Neuron (in vitro differentiated cells): ENCODE measurements around the gene GPA33.

ENCODE experiments used
- H2AFZ ChIP-seq: one replicate; pipeline ENCODE4 v1.6.1; 2013; ENCODE audit warnings: low read depth, mild to moderate bottlenecking, inconsistent platforms, low read length, moderate library complexity
- H3K27me3 ChIP-seq: one replicate; pipeline ENCODE4 v1.6.1; 2013; ENCODE audit warnings: low read length; ENCODE audit not compliant: insufficient read depth
- H3K36me3 ChIP-seq: one replicate; pipeline ENCODE4 v1.6.1; 2013; ENCODE audit warnings: low read length; ENCODE audit not compliant: insufficient read depth
- H3K4me1 ChIP-seq: one replicate; pipeline ENCODE4 v1.6.1; 2013; ENCODE audit warnings: low read length; ENCODE audit not compliant: insufficient read depth
- H3K4me3 ChIP-seq: 2 replicates; pipeline ENCODE4 v1.5.1; 2013; ENCODE audit warnings: mild to moderate bottlenecking, low read length, moderate library complexity
- H3K9me3 ChIP-seq: one replicate; pipeline ENCODE4 v1.6.1; 2013; ENCODE audit warnings: low read length

GPA33 gene

DNA sequence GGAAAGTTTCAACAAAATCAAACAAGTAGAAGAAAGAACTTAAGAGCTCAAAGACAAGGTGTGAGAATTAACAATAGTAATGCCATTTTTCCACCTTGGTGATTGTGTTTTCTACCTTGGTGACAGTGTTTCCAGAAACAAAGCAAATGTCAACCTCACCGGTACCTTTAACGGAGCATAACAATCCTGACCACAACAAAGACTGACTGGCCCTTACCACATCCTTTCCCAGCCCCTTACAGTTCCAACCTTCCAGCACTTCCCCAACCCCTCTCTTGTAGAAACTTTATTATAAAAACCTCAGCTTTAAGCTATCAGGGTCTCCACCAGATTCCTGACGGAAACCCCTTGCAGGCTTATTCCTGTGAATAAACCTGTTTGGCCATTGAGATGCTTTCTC is 20.4 kb upstream of the GPA33 start:
- Histone ChIP-seq H2AFZ (no peak overlapping the region), H3K36me3 (no peaks in the 10 kb centered on the region), H3K4me1 (no peaks in the 10 kb centered on the region), H3K4me3 (no peak overlapping the region), H3K9me3 (peaks cover 3% of the 10 kb centered on the region), H3K27me3 (no peaks in the 10 kb centered on the region)

DNA sequence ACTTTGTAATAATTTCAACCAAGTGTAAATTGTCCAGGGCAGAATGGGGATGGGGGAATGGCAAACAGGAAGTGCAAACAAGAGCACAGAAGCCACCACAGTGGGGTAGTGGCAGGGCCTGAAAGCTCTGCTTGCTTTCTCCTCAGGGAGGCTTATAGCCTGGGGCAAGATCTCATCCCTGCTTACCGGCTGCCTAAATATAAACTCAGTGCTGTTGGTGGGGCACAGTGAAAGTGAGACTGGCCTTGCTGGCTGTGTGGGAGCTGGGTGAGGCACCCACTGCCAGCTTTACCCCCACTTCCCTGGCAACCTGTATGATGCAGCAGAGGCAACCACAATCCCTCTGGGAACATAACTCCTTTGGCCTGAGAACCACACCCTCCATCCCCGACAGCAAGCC is 18.9 kb upstream of the GPA33 start:
- Histone ChIP-seq H3K27me3 (peaks cover 8% of the 10 kb centered on the region), H3K4me1 (no peaks in the 10 kb centered on the region), H3K36me3 (no peaks in the 10 kb centered on the region), H3K4me3 (no peak overlapping the region), H3K9me3 (peaks cover 3% of the 10 kb centered on the region), H2AFZ (no peak overlapping the region)

DNA sequence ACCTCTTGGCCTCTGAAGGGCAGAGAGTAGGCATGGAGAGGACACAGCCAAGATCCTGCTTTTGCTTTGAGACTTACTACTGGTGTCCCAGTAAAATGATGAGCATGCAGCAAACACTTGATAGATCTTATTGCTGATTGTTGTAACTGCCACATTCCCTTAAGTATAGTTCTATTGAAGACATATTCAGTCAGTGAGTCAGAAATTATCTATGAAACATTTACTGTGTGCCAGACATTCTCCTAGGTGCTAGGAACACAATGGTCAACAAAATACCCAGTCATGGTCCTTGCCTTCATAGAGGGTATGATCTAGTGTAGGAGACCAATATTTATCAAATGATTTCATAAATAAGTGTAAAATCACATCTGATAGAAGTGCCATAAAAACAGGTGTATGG is 17.3 kb upstream of the GPA33 start:
- Histone ChIP-seq H2AFZ (no peak overlapping the region), H3K4me1 (no peaks in the 10 kb centered on the region)

DNA sequence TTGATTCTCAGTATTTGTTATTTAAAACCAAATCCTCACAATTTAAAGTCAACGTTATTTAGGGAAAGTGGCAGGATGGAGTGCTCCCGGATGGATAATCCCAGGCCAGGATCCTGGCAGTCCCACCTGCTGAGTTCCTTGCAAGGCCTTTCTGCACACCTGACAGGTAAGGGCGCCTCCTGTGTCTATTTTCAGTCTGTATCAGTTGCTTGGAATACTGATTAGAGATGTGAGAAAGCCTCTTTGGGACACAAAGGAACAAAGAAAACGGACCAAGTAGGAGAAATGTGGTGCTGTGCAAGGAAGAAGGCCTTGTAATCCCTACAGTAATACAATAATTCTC is 15.9 kb upstream of the GPA33 start:
- peaks cover 3% of the 10 kb centered on the region for H3K9me3 ChIP-seq

More for the DNA sequence above, 17.3 kb upstream of the GPA33 start:
- peaks cover 8% of the 10 kb centered on the region for H3K27me3 ChIP-seq
- H3K9me3 ChIP-seq = peaks cover 3% of the 10 kb centered on the region
- no peak overlapping the region for H3K4me3 ChIP-seq
- H3K36me3 ChIP-seq = no peaks in the 10 kb centered on the region

DNA sequence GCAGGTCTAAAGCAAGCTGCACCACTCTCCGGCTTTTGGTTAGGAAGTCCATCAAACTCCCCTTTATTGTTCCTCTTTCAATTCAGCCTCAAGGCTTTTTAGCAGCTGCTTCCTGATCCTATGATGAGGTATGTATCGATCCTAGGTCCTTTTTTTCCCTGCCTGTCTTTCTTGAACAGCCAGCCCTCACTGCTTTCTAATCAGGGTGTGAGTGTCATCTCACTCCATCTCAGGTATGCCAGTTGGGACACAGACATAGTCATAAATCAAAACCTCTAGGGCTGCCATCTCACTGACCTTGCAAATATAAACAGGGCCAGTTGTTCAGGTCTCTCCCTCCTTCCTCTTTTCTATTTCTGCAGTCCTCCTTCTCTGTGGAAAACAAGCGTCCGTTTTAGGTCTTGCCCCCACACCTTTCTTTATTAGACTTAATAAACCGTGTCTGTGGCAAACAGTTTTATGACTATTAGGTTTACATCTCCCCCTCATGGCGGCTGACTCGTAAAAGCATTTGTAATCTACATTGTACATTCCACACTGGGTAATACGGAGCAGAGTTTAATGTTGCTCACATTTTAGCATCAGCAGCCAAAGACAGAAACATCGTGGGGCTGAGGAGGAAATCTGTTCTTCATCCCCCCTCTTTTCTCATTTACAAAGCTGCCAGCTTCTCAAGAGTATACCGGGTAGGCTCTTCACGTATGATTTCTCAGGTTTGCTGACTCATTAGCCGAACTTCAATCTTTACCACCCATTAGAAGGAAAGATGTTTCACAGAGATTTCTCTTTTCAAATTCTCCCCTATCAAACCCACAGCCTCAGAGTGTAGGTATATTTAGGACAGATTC is 15.3 kb upstream of the GPA33 start:
- no peak overlapping the region for H2AFZ ChIP-seq
- H3K36me3 ChIP-seq = no peaks in the 10 kb centered on the region
- H3K4me1 ChIP-seq = no peaks in the 10 kb centered on the region
- H3K27me3 ChIP-seq = peaks cover 8% of the 10 kb centered on the region
- H3K4me3 ChIP-seq = no peak overlapping the region
- H3K9me3 ChIP-seq = peaks cover under 1% of the 10 kb centered on the region

More for the DNA sequence above, 15.9 kb upstream of the GPA33 start:
- Histone ChIP-seq H3K27me3 (peaks cover 8% of the 10 kb centered on the region), H3K4me1 (no peaks in the 10 kb centered on the region), H2AFZ (no peak overlapping the region), H3K4me3 (no peak overlapping the region), H3K36me3 (no peaks in the 10 kb centered on the region)

DNA sequence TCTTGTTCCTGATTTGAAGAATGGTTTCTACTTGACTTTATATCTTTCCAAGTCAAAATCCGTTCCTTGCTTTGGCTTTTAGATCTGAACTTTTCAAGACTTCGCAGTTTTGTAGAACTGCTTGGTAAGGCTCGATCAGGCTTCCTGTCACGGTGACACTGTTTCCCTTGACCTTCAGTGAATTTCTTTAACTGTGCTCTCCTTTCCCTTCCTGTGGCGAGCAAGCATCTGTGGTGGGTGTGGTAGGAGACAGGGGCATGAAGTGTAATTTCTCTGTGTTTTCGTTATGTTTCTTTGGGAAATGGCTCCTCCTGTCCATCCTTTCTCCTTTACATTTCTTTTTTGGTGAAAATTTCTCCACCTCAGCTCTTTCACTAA is 14.1 kb upstream of the GPA33 start:
- Histone ChIP-seq H3K36me3 (no peaks in the 10 kb centered on the region), H3K27me3 (peaks cover 8% of the 10 kb centered on the region), H3K9me3 (no peaks in the 10 kb centered on the region), H3K4me3 (no peak overlapping the region), H2AFZ (no peak overlapping the region), H3K4me1 (no peaks in the 10 kb centered on the region)

DNA sequence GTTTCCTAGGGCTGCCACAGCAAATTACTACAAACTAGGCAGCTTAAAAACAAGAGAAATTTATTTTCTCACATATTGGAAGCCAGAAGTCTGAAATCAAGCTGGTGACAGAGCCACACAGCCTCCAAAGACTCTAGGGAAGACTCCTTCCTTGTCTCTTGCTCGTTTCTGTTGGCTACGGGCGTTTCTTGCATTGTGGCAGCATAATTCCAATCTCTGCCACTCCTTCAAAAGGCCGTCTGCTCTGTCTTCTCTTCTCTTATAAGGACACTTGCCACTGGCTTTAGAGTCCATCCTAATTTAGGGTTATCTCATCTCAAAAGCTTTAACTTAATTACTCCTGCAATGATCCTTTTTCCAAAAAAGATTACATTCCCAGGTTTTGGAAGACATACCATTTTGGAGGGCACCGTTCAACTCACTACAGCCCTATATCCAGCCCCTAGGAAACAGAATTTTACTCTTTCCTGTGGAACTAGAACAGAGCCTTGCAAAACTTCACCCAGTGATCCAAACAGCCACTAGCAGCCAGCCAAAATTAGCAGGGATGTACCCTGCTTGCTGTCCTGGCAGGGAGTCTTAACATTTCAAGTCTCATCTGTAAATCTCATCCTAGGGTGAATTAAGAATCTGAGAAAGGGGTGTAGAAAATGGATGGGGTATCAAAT is 12.9 kb upstream of the GPA33 start:
- H3K4me3 ChIP-seq = no peak overlapping the region
- H3K4me1 ChIP-seq = no peaks in the 10 kb centered on the region
- H3K9me3 ChIP-seq = no peaks in the 10 kb centered on the region
- no peak overlapping the region for H2AFZ ChIP-seq
- peaks cover 8% of the 10 kb centered on the region for H3K27me3 ChIP-seq
- H3K36me3 ChIP-seq = no peaks in the 10 kb centered on the region

DNA sequence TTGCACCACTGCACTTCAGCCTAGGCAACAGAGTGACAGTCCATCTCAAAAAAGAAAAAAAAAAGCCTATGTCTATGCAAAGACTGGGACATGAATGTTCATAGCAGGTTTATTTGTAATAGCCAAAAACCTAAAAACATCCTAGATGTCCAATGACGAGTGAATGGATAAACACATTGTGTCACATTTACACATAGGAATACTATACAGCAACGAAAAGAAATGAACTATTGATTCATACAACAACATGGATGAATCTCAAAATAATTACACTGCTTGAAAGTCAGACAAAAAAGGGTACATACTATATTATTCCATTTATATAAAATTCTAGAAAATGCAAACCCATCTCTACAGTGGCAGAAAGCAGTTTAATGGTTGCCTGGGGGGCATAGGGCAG is 11.6 kb upstream of the GPA33 start:
- Histone ChIP-seq H3K27me3 (peaks cover 8% of the 10 kb centered on the region), H3K36me3 (no peaks in the 10 kb centered on the region), H3K4me3 (no peak overlapping the region), H3K9me3 (no peaks in the 10 kb centered on the region), H2AFZ (no peak overlapping the region), H3K4me1 (no peaks in the 10 kb centered on the region)

DNA sequence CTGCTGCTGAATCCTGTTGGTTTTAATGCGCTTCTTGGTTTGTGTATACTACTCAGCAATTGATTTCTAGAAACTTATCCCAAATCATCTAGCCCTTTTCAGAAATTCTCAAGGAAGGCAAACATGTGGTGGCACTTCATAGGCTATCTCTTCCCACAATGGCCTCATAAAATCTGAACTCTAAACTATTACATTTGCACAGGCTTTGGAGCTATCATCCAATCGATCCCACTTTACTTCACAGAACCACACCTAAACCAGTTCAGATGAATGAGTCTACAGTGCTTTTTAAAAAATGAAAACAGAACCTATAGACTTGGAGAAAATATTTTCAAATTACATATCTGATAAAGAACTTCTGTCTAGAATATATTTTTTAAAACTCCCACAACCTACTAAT is 10.6 kb upstream of the GPA33 start:
- Histone ChIP-seq H3K4me1 (no peaks in the 10 kb centered on the region), H3K27me3 (peaks cover 8% of the 10 kb centered on the region), H3K4me3 (no peak overlapping the region), H2AFZ (no peak overlapping the region), H3K9me3 (no peaks in the 10 kb centered on the region), H3K36me3 (no peaks in the 10 kb centered on the region)

DNA sequence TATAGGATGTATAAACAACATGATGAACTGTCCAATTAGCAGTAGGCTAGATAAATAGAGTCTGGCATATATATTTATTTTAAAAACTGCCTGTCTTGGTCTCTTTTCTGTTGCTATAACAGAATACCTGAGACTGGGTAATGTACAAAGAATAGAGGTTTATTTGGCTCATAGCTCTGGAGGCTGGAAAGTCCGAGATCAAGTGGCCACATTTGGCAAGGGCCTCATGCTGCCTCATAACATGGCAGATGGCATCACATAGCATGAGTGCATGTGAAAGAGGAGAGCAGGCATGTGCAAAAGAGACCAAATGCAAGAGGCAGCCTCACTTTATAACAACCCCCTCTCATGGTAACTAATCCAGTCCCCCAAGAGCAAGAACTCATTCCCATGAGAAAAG is 9.7 kb upstream of the GPA33 start:
- H3K9me3 ChIP-seq = no peaks in the 10 kb centered on the region
- no peak overlapping the region for H2AFZ ChIP-seq

DNA sequence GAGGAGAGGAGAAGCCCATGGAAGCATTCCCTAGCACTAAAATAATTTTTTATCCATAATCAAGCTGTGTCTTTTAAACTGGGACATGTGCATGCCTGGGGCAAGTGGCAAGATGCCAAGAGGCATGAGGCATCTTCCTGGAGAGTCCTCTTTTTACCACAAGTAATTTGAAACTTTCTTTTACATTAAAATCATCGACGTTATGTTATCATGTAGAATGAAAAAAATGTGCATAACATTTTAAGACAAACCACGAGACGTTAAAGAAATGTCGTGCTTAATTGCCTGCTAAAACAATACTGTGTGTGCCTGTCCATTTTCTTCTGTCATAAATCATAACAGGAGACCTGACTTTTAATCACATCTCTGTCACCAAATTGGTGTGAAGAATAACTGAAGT is 5.2 kb upstream of the GPA33 start:
- Histone ChIP-seq H3K27me3 (no peaks in the 10 kb centered on the region), H3K4me3 (no peak overlapping the region), H3K4me1 (no peaks in the 10 kb centered on the region), H2AFZ (no peak overlapping the region), H3K9me3 (no peaks in the 10 kb centered on the region), H3K36me3 (no peaks in the 10 kb centered on the region)

More for the DNA sequence above, 9.7 kb upstream of the GPA33 start:
- Histone ChIP-seq H3K4me3 (no peak overlapping the region), H3K4me1 (no peaks in the 10 kb centered on the region), H3K36me3 (no peaks in the 10 kb centered on the region), H3K27me3 (peaks cover 3% of the 10 kb centered on the region)

DNA sequence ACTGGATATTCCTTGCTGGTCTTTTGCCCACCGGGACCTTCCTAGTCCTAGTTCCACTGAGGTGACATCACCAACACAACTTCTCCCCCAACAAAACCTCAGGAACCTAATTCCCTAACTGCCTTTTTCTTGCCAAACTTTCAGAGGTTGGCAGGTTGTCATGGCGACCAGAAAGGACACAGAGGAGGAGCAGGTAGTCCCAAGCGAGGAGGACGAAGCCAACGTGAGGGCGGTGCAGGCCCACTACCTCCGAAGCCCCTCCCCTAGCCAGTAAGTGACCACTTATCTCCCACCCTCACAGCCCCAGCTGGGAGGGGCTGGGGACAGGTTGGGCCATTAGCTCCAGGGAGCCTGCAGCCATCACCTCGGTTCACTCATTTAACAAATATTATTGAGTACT is 4.5 kb upstream of the GPA33 start:
- no peaks in the 10 kb centered on the region for H3K4me1 ChIP-seq
- no peaks in the 10 kb centered on the region for H3K9me3 ChIP-seq
- no peaks in the 10 kb centered on the region for H3K27me3 ChIP-seq
- H3K4me3 ChIP-seq = no peak overlapping the region
- no peak overlapping the region for H2AFZ ChIP-seq
- no peaks in the 10 kb centered on the region for H3K36me3 ChIP-seq

DNA sequence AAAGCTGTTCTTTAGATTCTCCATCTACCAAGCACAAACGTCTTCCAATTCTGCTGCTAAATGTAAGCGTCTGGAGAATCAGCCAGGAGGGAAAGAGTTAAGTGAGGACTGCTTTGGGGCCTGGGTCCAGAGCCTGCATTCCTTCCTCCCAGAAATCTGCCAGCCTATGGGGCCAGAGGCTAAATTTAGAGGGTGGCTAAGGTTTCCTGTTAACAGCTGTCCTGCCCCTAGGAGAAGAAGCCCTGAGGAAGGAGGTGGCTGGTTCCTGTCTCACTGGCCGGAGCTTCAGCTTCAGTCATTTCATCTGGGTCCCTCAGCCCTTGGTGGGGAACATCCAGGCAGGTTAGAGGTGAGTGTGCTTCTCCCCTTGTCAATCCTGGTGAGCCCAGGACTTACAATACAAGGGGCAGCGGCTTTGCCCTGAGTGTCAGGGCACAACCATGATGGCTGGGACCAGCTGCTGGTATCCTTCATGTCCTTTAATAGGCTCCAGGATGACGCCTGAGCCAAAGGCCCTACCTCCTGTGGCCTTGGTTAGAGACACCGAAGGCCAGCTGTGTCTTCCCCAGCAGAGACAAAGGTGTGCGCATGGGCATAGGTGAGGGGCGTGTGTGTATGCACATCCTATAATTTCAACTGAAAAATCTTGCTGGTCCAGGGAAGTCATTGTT is 3.8 kb upstream of the GPA33 start, which contains the start of gene STYXL2:
STYXL2 (plus strand) TSS at position 230 of the 671 bp plus-strand sequence. CDS start 775 bp downstream, outside the sequence.
- no peak within 1 kb of the TSS for H2AFZ ChIP-seq
- H3K36me3 ChIP-seq = no peaks in the 10 kb centered on the region
- H3K4me1 ChIP-seq = no peaks in the 10 kb centered on the region
- no peaks in the 10 kb centered on the region for H3K27me3 ChIP-seq
- no peak within 1 kb of the TSS for H3K4me3 ChIP-seq
- H3K9me3 ChIP-seq = no peaks in the 10 kb centered on the region
